Endodermal cell (in vitro differentiated cells): ENCODE results near the gene EFCAB8. TPM values are rescaled to one million over a fixed set of nuclear protein-coding genes. Genes with fewer than 3 reads are reported as not detected.
"Not testable (repeated sequence)": the region's sequence is repeated elsewhere in the genome, so short reads cannot be mapped to it uniquely, and the experiment has no call there.

Experiments used
- DNase-seq: peaks from one replicate; pipeline ENCODE4 v3.0.0-alpha.2; 2017
- H3K27ac ChIP-seq: 2 replicates; pipeline ENCODE4 v1.5.1; 2013; ENCODE audit warnings: mild to moderate bottlenecking, low read depth, low read length, moderate library complexity
- H3K27me3 ChIP-seq: 2 replicates; pipeline ENCODE4 v1.6.1; 2013; ENCODE audit warnings: mild to moderate bottlenecking, low read length, moderate library complexity; ENCODE audit not compliant: insufficient read depth, control insufficient read depth, poor library complexity, severe bottlenecking
- H3K36me3 ChIP-seq: 2 replicates; pipeline ENCODE4 v1.7.0; 2013; ENCODE audit warnings: mild to moderate bottlenecking, low read length, moderate library complexity; ENCODE audit not compliant: control insufficient read depth, insufficient read depth
- H3K4me1 ChIP-seq: one replicate; pipeline ENCODE4 v1.7.0; 2013; ENCODE audit warnings: low read length; ENCODE audit not compliant: control insufficient read depth, insufficient read depth
- H3K4me3 ChIP-seq: 2 replicates; pipeline ENCODE4 v1.5.1; 2013; ENCODE audit warnings: mild to moderate bottlenecking, low read length, moderate library complexity
- H3K9ac ChIP-seq: 2 replicates; pipeline ENCODE4 v1.6.1; 2013; ENCODE audit warnings: mild to moderate bottlenecking, low read length, moderate library complexity; ENCODE audit not compliant: poor library complexity, severe bottlenecking; ENCODE audit errors: extremely low read depth
- H3K9me3 ChIP-seq: 2 replicates; pipeline ENCODE4 v1.6.1; 2013; ENCODE audit warnings: mild to moderate bottlenecking, low read length, moderate library complexity; ENCODE audit not compliant: control insufficient read depth
- H3K27ac Mint-ChIP-seq: 2 replicates; pipeline ENCODE4 v1.8.0; 2020; ENCODE audit warnings: mixed read lengths
- H3K27me3 Mint-ChIP-seq: 2 replicates; pipeline ENCODE4 v1.8.0; 2021; ENCODE audit warnings: mild to moderate bottlenecking, mixed read lengths; ENCODE audit not compliant: insufficient read depth
- H3K36me3 Mint-ChIP-seq: 2 replicates; pipeline ENCODE4 v1.8.0; 2020; ENCODE audit warnings: low read depth, mixed read lengths
- H3K4me1 Mint-ChIP-seq: 2 replicates; pipeline ENCODE4 v1.8.0; 2020; ENCODE audit warnings: mixed read lengths
- H3K4me3 Mint-ChIP-seq: 2 replicates; pipeline ENCODE4 v1.8.0; 2020; ENCODE audit warnings: mild to moderate bottlenecking, moderate library complexity, mixed read lengths
- H3K9me3 Mint-ChIP-seq: 2 replicates; pipeline ENCODE4 v1.8.0; 2020; ENCODE audit warnings: mild to moderate bottlenecking, mixed read lengths
- CTCF ChIP-seq: fragments of 200-600 bp; sonication (generic); conservative IDR thresholded peaks from 2 replicates; pipeline ENCODE4 v1.5.0; 2021; ENCODE audit warnings: antibody characterized with exemption, mild to moderate bottlenecking
- WGBS, 2 experiments: methylation state at CpG; one replicate each; pipeline versions ENCODE4 v1.1.5 to v1.1.7; 2013; ENCODE audit warnings: missing lambda C conversion rate in 2 of 2, mixed read lengths in 1 of 2; ENCODE audit not compliant: insufficient coverage in 1 of 2, insufficient read length in 1 of 2; 5-methylcytosine and 5-hydroxymethylcytosine counted together
- total RNA-seq, 2 donors: library from RNA; stranded (reverse); fragmentation: NEBNext Ultra II Directional in 1 of 2; extraction: Animal tissue kit (Norgen Biotek cat#: 25700) in 1 of 2; gene quantifications; 2 replicates in 1 of 2; 3 replicates in 1 of 2; pipeline ENCODE4 v1.2.1, GENCODE V29; 2021

The EFCAB8 gene
- total RNA-seq, 2 donors from 2014 or later, result 0.44 to 1.0 TPM

- Histone ChIP-seq H3K4me3 (no peak overlapping the region), H3K27ac (no peak overlapping the region)
- peak overlapping the region; percentile 71 for H3K27ac Mint-ChIP-seq
These were observed 534 bp upstream of the EFCAB8 start for GRCh38 chr20:32858189-32858588.

GRCh38 chr20:32861446-32861845 is 2.7 kb downstream of the EFCAB8 start:
- TF ChIP-seq CTCF, result no peak
- no peak for DNase-seq

More at GRCh38 chr20:32858189-32858588, 534 bp upstream of the EFCAB8 start:
- no peak overlapping the region for H3K4me3 Mint-ChIP-seq
- H3K4me1 Mint-ChIP-seq, result peaks cover 10% of the 10 kb centered on the region
- WGBS, 2 experiments, result 75 to 82% methylated on average over 2 of the region's 2 CpGs
- no peak for DNase-seq
- H3K36me3 Mint-ChIP-seq, result peaks cover 39% of the 10 kb centered on the region
- no peaks in the 10 kb centered on the region for H3K27me3 Mint-ChIP-seq
- no peaks in the 10 kb centered on the region for H3K9me3 ChIP-seq
- no peaks in the 10 kb centered on the region for H3K27me3 ChIP-seq
- H3K4me1 ChIP-seq, result no peaks in the 10 kb centered on the region
- peaks cover 47% of the 10 kb centered on the region for H3K36me3 ChIP-seq
- no peaks in the 10 kb centered on the region for H3K9me3 Mint-ChIP-seq
- no peak for TF ChIP-seq CTCF
- no peak overlapping the region for H3K9ac ChIP-seq

GRCh38 chr20:32869562-32869961 is 10.8 kb downstream of the EFCAB8 start:
- Histone ChIP-seq H3K27ac (no peak overlapping the region), H3K27me3 (no peaks in the 10 kb centered on the region), H3K9me3 (no peaks in the 10 kb centered on the region), H3K4me3 (no peak overlapping the region), H3K9ac (no peak overlapping the region), H3K4me1 (no peaks in the 10 kb centered on the region), H3K36me3 (no peaks in the 10 kb centered on the region)
- Mint-ChIP-seq H3K4me1 (no peaks in the 10 kb centered on the region), H3K9me3 (no peaks in the 10 kb centered on the region), H3K27me3 (no peaks in the 10 kb centered on the region), H3K36me3 (no peaks in the 10 kb centered on the region), H3K4me3 (no peak overlapping the region), H3K27ac (no peak overlapping the region)
- DNase-seq, result no peak
- no peak for TF ChIP-seq CTCF
- WGBS, 2 experiments, result 100% methylated on average over 2 of the region's 2 CpGs; no CpG with 5 or more reads in 1 of the 2 experiments

More at GRCh38 chr20:32861446-32861845, 2.7 kb downstream of the EFCAB8 start:
- H3K9me3 ChIP-seq, result no peaks in the 10 kb centered on the region
- no peaks in the 10 kb centered on the region for H3K27me3 ChIP-seq
- Mint-ChIP-seq H3K4me3 (no peak overlapping the region), H3K36me3 (peaks cover 21% of the 10 kb centered on the region), H3K27me3 (no peaks in the 10 kb centered on the region), H3K9me3 (no peaks in the 10 kb centered on the region), H3K4me1 (peaks cover 10% of the 10 kb centered on the region), H3K27ac (no peak overlapping the region)
- no peak overlapping the region for H3K4me3 ChIP-seq
- H3K9ac ChIP-seq, result no peak overlapping the region
- peaks cover 21% of the 10 kb centered on the region for H3K36me3 ChIP-seq
- no peak overlapping the region for H3K27ac ChIP-seq
- no peaks in the 10 kb centered on the region for H3K4me1 ChIP-seq
- 96 to 100% methylated on average over 6 to 7 of the region's 7 CpGs for WGBS, 2 experiments

- H3K27ac Mint-ChIP-seq, H3K27ac ChIP-seq, H3K4me1 Mint-ChIP-seq, H3K9me3 ChIP-seq, H3K9me3 Mint-ChIP-seq, H3K36me3 Mint-ChIP-seq, H3K36me3 ChIP-seq, H3K4me3 ChIP-seq, H3K9ac ChIP-seq, DNase-seq, H3K4me3 Mint-ChIP-seq, H3K27me3 Mint-ChIP-seq, H3K27me3 ChIP-seq, H3K4me1 ChIP-seq: not testable (repeated sequence)
- 96 to 97% methylated on average over 3 of the region's 3 CpGs for WGBS, 2 experiments
These were observed 11.8 kb downstream of the EFCAB8 start for GRCh38 chr20:32870526-32870925.
